Measurements from ENCODE around the gene ELP4.
"Not testable (repeated sequence)": the region's sequence is repeated elsewhere in the genome, so short reads cannot be mapped to it uniquely, and the experiment has no call there.

Gene ELP4

GRCh38 chr11:31542862-31543261, 33.3 kb downstream of the ELP4 start:
- DNase-seq (ENCODE audit: low spot score): no peak

DNA sequence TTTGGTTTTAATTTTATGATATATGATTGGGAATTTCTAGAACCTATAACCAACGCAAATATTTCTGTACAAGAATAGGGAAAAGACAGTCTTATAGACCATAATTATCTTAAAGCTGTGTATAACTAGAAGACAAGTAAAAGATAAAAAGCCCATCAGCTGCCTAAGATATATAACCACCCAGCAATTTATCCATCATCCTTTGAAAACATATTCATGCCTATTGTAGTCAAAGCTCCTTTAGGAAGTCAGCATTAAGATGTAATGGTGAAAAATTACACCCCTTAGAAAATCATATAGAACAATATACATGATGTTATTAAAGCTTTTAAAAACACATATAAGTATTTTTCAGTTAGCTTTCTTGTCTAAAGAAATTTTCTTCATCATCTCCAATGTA, 46.4 kb downstream of the ELP4 start:
- no peak for DNase-seq (ENCODE audit: low spot score)

GRCh38 chr11:31558001-31558400, 48.4 kb downstream of the ELP4 start:
- DNase-seq (ENCODE audit: low spot score): no peak

- DNase-seq (ENCODE audit: low spot score): no peak
These were observed 51.4 kb downstream of the ELP4 start for GRCh38 chr11:31560842-31561476.

DNA sequence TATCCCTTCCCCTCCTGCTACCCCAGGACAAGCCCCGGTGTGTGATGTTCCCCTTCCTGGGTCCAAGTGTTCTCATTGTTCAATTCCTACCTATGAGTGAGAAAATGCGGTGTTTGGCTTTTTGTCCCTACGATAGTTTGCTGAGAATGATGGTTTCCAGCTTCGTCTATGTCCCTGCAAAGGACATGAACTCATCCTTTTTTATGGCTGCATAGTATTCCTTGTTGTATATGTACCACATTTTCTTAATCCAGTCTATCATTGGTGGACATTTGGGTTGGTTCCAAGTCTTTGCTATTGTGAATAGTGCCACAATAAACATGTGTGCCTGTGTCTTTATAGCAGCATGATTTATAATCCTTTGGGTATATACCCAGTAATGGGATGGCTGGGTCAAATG, 55.0 kb downstream of the ELP4 start:
- not testable (repeated sequence) for DNase-seq (ENCODE audit: low spot score)

- DNase-seq (ENCODE audit: low spot score): not testable (repeated sequence)
These were observed 64.6 kb downstream of the ELP4 start for GRCh38 chr11:31574133-31574532.

DNA sequence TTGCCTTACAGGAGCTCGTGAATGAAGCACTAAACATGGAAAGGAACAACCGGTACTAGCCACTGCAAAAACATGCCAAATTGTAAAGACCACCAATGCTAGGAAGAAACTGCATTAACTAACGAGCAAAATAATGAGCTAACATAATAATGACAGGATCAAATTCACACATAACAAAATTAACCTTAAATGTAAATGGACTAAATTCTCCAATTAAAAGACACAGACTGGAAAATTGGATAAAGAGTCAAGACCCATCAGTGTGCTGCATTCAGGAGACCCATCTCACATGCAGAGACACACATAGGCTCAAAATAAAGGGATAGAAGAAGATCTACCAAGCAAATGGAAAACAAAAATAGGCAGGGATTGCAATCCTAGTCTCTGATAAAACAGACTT, 66.2 kb downstream of the ELP4 start:
- DNase-seq (ENCODE audit: low spot score): not testable (repeated sequence)

DNA sequence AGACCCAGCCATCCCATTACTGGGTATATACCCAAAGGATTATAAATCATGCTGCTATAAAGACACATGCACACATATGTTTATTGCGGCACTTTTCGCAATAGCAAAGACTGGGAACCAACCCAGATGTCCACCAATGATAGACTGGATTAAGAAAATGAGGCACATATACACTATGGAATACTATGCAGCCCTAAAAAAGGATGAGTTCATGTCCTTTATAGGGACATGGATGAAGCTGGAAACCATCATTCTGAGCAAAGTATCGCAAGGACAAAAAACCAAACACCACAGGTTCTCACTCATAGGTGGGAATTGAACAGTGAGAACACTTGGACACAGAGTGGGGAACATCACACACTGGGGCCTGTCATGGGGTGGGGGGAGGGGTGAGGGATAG, 69.8 kb downstream of the ELP4 start:
- not testable (repeated sequence) for DNase-seq (ENCODE audit: low spot score)

GRCh38 chr11:31582697-31583096, 73.1 kb downstream of the ELP4 start:
- no peak for DNase-seq (ENCODE audit: low spot score)

- no peak for DNase-seq (ENCODE audit: low spot score)
These were observed 88.9 kb downstream of the ELP4 start for GRCh38 chr11:31598454-31598853.

- DNase-seq (ENCODE audit: low spot score): no peak
These were observed 92.2 kb downstream of the ELP4 start for GRCh38 chr11:31601635-31602282.

GRCh38 chr11:31606893-31607292, 97.3 kb downstream of the ELP4 start:
- no peak for DNase-seq (ENCODE audit: low spot score)

- no peak for DNase-seq (ENCODE audit: low spot score)
These were observed 98.3 kb downstream of the ELP4 start for GRCh38 chr11:31607914-31608313.

- DNase-seq (ENCODE audit: low spot score): no peak
These were observed 99.4 kb downstream of the ELP4 start for GRCh38 chr11:31608995-31609394.

GRCh38 chr11:31610544-31610943, 101.0 kb downstream of the ELP4 start:
- DNase-seq (ENCODE audit: low spot score): no peak

- no peak for DNase-seq (ENCODE audit: low spot score)
These were observed 107.7 kb downstream of the ELP4 start for GRCh38 chr11:31617246-31617645.

- no peak for DNase-seq (ENCODE audit: low spot score)
These were observed 110.4 kb downstream of the ELP4 start for GRCh38 chr11:31619980-31620379.

DNA sequence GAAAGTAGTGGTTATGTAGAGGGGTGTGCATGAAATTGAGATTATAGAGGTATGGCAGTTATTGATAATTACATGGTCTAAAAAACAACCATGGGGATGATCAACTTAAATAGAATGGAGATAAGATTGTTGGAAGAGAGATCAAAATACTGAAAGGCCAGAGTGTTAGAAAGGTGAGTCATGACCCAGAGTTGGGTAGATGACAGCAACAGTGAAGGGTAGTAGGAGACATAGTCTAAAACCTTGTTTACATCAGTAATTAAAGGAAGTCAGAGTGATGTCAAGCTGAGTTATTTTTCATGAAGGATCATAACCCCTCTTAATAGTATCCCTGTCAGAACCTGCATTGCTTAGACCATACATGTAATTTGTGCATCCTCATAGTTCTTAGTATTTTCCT, 110.9 kb downstream of the ELP4 start:
- no peak for DNase-seq (ENCODE audit: low spot score)

- DNase-seq (ENCODE audit: low spot score): no peak
These were observed 116.3 kb downstream of the ELP4 start for GRCh38 chr11:31625868-31626267.

GRCh38 chr11:31628111-31628510, 118.5 kb downstream of the ELP4 start:
- DNase-seq (ENCODE audit: low spot score): no peak

- DNase-seq (ENCODE audit: low spot score): no peak
These were observed 127.4 kb downstream of the ELP4 start for GRCh38 chr11:31636983-31637382.

GRCh38 chr11:31640611-31641010, 131.0 kb downstream of the ELP4 start:
- DNase-seq (ENCODE audit: low spot score): no peak

- no peak for DNase-seq (ENCODE audit: low spot score)
These were observed 132.0 kb downstream of the ELP4 start for GRCh38 chr11:31641477-31642062.

- DNase-seq (ENCODE audit: low spot score): no peak
These were observed 134.3 kb downstream of the ELP4 start for GRCh38 chr11:31643857-31644256.

Measured in left forelimb (tissue), 1 donor.